Jurkat, Clone E6-1 (cell line): ENCODE data around the gene C11orf97.
A peak's percentile ranks its signal among the peaks of the same experiment; 100 is the strongest.

Experiments used
- DNase-seq: peaks from one replicate; pipeline ENCODE4 v3.0.0-alpha.2; 2011; ENCODE audit warnings: low read depth, low spot score
- H3K4me3 ChIP-seq: 2 replicates; pipeline ENCODE4 v1.5.1; 2011; ENCODE audit warnings: mild to moderate bottlenecking, low read length, control low read depth, moderate library complexity

The C11orf97 gene

DNA sequence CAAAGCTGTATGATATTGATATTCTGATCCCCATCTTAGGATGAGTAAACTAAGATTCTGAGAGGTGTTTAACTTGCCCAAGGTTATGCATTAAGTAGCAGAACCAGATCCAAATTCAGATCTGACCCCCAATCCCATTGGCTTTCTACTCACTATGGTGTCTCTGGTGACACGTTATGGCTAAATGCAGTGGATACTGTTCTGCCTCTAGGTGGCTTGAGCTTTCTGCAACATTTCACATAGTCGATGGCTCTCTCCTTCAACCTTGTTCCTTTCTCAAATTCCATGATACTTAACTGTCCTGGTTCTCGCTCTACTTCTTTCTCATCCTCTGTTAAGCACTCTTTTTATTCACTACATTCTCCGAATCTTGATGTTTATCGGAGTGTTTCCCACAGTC is 9.4 kb downstream of the C11orf97 start:
- no peak for DNase-seq

DNA sequence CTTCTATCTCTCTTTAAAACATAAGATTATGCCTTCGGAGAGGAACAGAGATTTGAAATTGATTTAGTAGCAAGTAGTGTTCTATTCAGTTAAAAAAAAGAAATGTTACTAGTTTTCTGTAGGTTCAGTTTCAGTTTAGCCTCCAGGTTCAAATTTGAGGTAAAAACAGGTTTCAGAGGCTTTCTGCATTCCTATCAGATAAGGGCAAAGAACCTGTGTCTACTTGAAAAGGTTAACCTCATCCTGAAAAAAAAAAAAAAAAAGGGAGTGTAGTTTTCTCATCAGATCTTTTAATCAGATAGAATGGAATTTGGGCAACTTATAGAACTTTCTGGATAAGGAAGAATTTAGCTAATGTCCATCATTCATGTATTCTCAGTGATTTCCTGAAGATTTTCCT is 12.1 kb downstream of the C11orf97 start:
- no peak overlapping the region for H3K4me3 ChIP-seq
- DNase-seq = no peak

More for the DNA sequence above, 9.4 kb downstream of the C11orf97 start:
- no peak overlapping the region for H3K4me3 ChIP-seq

DNA sequence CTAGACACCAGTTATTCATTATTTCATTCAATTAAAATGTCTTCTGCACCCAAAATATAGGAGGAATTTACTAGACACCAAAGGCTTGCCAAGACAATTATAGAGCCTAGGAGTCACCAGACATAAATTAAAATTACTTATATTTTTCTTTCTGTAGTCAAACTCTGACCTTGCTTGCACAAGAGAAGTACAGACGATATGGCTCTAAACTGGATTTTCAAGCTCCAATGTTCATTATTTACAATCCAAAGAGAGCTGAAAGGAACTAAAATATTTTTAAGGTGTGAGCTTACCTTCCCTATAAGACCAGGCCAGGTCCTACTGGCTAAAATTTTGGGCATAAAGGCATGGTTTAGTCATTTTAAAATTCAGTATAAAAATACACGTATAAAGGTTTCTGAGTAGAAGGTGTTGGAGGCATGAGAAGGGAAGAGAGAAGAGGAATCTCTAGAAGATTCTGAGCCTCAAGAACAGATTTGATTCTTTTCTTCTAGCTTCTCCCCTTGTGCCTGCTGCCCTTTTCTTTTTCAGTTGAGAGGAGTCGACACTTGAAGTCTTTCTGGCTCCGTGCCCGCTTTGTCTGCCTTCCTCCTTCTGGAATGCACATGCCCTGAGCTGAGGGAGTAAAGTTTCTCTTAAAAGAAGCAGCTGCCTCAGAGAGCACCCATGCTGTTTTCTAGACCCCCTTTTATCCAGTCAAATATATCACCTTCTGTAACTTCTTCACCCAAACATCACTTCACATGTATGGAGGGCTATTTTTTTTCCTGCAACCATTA is 13.5 kb downstream of the C11orf97 start:
- no peak for DNase-seq
- no peak overlapping the region for H3K4me3 ChIP-seq

DNA sequence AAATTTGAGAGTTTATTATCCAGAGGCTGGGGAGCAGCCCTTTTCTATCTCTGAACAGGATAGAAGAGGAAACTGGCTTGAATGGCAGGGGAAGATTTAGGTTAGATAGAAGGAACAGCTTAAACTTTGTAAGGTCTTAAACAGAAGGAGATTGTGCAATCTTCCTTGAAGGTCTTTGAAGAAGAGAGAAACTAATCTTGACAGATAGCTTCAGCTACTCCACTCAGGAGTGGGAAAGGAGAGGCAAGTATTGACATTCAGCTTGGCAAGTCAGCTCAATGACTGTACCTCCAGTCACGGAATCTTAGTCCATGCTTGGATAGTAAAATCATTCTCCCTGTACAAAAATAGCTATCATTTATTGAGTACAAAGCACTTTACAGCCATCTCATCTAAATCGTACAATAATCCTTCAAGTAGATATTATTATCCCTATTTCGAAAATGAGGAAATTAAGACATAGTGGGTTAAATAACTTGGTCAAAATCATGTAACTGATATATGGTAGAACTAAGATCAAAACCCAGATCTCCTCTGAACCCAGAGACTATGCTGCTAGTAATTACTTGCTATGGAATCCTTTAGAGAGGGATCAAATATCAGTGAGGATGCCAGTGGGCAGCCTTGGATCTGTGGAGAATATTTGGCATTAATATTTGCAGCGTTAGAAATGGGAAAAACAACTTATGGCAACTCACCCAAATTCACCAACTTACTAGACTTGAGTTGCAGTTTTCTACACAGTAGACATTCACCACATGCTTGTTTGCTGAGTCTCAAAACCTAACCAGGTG is 14.6 kb downstream of the C11orf97 start:
- DNase-seq = no peak
- H3K4me3 ChIP-seq = no peak overlapping the region

DNA sequence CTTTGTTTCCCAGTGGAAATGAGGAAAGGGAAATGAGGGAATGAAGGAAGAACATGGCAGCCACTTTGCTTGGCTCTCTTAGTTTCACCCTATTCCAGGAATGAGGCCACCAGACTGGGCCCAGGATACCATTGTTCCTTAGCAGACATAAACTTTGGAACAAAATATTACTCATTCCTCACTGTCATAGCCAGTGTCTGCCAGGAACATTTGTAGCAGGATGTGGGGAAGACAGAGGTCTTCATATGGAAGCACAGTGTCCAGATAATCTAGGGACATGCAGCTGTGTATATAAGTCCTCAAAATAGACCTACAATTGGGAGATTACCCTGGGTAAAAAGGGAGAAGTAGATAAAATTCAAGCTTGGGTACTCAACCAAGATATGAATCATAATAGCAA is 16.3 kb downstream of the C11orf97 start:
- DNase-seq = no peak

DNA sequence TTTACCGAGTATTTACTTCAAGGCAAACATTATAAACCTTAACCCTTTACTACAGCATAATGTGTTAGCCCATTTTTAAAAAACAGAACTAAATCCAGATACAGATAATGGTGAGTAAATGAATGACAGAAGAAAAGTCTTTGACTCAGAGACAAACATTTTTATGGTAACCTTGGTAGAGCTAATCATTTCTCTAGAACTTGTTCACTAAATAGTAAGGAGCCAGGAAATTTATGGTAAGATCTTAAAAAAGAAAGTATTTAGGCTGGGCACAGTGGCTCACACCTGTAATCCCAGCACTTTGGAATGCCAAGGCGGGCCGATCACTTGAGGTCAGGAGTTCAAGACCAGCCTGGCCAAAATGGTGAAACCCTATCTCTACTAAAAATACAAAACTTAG is 19.9 kb downstream of the C11orf97 start:
- no peak for DNase-seq
- no peak overlapping the region for H3K4me3 ChIP-seq

More for the DNA sequence above, 16.3 kb downstream of the C11orf97 start:
- H3K4me3 ChIP-seq = no peak overlapping the region

DNA sequence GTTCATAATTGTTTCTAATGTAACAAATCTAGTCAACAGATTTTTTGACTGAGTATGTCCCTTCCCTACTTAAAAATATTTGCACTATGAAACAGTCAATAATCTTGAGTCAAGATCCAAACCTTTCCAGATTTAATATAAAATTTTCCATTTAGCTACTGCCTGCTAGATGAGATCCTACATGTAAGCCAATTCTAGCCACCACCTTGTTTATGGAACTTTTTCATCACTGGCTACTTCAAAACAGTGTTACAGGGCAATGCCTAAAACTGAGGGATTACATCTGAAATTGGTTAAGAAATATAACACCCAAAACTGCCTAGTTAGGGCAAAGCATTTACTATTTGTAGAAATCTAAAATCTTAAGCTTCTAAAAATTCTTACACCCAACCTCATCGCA is 20.9 kb downstream of the C11orf97 start:
- DNase-seq = no peak
- no peak overlapping the region for H3K4me3 ChIP-seq

DNA sequence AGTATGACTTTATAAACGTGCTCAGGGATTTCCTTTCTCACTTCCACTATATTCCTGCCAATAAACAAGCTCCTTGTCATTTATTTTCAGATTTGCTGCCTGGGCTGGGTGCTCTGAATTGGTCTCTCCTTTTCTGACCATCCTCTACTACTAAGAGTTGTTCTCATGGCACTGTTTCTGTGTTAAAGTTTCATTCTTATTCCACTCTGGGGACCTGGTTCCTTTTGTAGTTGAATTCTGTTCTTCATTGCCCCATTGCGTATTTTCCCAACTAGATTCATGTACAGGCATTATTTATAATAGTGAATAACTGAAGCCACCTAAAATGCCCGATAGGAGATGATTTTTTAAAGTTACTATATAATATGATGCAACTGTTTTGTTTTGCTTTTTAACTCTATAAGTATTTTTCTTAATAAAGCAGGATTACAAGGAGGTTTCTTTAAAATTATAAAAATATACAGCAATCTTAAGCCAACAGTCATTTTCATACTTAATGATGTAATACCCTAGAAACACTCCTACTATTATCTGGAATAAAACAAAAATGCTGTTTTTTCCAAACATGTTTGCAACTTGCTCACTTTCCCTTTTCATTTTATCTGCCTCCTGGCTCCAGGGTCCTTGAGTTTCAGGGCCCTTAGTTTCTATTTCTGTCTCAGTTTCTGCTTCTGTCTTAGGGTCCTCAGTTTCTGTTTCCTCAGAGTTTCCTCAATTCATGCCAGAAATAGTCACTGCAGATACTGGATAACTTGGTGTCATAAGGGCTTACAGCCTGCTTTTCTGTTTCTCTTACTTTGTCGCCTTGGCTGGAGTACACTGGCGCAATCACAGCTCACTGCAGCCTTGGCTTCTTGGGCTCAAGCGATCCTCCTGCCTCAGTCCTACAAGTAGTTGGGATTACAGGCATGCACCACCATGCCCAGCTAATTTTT is 21.7 kb downstream of the C11orf97 start:
- DNase-seq = no peak
- no peak overlapping the region for H3K4me3 ChIP-seq

DNA sequence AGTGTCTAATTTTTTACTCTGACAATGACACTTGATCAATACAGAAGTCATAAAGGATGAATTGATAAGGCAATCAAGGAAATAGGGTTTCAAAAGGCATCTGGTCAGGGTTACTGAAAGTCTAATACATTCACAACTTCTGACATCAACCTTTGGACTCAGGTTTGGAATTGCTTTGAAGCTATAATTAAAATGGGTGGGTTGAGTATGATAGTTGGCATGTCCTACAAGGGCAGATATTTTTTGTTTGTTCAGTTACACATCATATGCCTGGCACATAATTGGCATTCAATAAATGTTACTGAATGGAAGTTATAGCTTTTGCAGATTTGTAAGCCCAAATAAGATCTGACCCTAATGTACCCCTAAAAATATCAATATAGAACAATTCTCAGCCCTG is 24.1 kb downstream of the C11orf97 start:
- no peak overlapping the region for H3K4me3 ChIP-seq
- DNase-seq = no peak

DNA sequence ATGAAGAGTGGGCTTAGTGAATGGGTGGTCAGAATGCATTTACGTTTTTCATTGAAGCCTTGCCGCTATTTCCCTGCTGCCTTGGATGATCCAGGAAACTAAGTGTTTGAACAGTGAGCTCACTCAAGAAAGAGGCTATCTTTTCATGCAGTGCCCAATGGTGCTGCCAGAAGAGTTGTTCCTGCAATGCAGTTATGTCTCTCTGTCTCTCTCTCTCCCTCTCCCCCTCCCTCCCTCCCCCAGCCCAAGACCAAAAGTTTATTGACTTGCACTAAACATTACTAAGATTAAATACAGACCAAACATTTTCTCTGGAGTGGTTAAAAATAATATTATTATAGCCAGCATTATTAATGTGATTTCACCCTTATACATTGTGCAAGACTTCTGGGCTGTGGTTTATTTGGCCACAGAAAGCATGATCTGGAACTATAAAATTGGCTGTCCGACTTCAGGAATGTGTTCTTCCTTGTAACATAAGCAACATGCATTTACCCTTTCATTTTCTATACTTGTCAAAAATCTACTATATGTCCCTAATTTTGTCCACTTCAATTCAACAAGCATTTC is 24.9 kb downstream of the C11orf97 start:
- no peak for DNase-seq
- H3K4me3 ChIP-seq = no peak overlapping the region

DNA sequence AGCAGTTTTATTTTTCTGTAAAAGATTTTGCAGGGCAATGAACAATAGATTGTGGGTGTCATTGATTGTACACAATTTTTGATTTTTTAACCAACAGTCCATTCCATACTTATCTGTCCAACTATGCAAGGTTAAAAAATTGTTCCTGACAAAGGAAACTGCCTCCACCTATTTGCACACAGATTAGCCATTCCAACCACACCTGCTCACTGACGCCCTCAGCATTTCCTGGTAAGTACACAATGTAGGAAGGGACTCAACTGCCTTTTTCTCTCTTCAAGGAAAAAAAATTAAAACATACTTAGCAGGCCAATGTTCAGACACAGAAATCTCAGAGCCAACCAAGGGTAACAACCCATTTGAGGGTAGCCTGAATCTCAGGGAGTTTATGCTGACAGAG is 27.2 kb downstream of the C11orf97 start:
- peak; percentile 4 for DNase-seq
- H3K4me3 ChIP-seq = no peak overlapping the region

DNA sequence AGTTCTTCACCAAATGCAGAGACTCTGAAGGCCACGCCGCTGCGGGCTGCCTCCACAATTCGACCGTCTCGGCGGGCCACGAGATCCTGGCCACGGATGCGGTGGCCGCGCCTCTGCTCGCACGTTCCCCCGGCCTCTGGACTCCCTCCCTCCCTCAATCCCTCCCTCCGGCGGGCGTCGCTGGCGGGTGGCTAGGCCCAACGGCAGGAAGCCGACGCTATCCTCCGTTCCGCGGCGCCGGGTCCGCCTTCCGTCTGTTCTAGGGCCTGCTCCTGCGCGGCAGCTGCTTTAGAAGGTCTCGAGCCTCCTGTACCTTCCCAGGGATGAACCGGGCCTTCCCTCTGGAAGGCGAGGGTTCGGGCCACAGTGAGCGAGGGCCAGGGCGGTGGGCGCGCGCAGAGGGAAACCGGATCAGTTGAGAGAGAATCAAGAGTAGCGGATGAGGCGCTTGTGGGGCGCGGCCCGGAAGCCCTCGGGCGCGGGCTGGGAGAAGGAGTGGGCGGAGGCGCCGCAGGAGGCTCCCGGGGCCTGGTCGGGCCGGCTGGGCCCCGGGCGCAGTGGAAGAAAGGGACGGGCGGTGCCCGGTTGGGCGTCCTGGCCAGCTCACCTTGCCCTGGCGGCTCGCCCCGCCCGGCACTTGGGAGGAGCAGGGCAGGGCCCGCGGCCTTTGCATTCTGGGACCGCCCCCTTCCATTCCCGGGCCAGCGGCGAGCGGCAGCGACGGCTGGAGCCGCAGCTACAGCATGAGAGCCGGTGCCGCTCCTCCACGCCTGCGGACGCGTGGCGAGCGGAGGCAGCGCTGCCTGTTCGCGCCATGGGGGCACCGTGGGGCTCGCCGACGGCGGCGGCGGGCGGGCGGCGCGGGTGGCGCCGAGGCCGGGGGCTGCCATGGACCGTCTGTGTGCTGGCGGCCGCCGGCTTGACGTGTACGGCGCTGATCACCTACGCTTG is 31.7 kb downstream of the C11orf97 start, which contains the start of gene FUT4:
TSS of gene FUT4 (plus strand) at position 227 of the 951 bp plus-strand sequence. CDS start at position 440, 213 bp downstream.
- H3K4me3 ChIP-seq = peak within 1 kb of the TSS; percentile 61
- DNase-seq = peak; percentile 65

DNA sequence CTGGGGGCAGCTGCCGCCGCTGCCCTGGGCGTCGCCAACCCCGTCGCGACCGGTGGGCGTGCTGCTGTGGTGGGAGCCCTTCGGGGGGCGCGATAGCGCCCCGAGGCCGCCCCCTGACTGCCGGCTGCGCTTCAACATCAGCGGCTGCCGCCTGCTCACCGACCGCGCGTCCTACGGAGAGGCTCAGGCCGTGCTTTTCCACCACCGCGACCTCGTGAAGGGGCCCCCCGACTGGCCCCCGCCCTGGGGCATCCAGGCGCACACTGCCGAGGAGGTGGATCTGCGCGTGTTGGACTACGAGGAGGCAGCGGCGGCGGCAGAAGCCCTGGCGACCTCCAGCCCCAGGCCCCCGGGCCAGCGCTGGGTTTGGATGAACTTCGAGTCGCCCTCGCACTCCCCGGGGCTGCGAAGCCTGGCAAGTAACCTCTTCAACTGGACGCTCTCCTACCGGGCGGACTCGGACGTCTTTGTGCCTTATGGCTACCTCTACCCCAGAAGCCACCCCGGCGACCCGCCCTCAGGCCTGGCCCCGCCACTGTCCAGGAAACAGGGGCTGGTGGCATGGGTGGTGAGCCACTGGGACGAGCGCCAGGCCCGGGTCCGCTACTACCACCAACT is 32.5 kb downstream of the C11orf97 start:
- peak overlapping the region; percentile 61 for H3K4me3 ChIP-seq
- DNase-seq = no peak

DNA sequence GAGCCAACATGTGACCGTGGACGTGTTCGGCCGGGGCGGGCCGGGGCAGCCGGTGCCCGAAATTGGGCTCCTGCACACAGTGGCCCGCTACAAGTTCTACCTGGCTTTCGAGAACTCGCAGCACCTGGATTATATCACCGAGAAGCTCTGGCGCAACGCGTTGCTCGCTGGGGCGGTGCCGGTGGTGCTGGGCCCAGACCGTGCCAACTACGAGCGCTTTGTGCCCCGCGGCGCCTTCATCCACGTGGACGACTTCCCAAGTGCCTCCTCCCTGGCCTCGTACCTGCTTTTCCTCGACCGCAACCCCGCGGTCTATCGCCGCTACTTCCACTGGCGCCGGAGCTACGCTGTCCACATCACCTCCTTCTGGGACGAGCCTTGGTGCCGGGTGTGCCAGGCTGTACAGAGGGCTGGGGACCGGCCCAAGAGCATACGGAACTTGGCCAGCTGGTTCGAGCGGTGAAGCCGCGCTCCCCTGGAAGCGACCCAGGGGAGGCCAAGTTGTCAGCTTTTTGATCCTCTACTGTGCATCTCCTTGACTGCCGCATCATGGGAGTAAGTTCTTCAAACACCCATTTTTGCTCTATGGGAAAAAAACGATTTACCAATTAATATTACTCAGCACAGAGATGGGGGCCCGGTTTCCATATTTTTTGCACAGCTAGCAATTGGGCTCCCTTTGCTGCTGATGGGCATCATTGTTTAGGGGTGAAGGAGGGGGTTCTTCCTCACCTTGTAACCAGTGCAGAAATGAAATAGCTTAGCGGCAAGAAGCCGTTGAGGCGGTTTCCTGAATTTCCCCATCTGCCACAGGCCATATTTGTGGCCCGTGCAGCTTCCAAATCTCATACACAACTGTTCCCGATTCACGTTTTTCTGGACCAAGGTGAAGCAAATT is 33.3 kb downstream of the C11orf97 start:
- H3K4me3 ChIP-seq = no peak overlapping the region

DNA sequence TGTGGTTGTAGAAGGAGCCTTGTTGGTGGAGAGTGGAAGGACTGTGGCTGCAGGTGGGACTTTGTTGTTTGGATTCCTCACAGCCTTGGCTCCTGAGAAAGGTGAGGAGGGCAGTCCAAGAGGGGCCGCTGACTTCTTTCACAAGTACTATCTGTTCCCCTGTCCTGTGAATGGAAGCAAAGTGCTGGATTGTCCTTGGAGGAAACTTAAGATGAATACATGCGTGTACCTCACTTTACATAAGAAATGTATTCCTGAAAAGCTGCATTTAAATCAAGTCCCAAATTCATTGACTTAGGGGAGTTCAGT is 33.9 kb downstream of the C11orf97 start:
- H3K4me3 ChIP-seq = no peak overlapping the region
- no peak for DNase-seq

More for the DNA sequence above, 33.3 kb downstream of the C11orf97 start:
- no peak for DNase-seq

DNA sequence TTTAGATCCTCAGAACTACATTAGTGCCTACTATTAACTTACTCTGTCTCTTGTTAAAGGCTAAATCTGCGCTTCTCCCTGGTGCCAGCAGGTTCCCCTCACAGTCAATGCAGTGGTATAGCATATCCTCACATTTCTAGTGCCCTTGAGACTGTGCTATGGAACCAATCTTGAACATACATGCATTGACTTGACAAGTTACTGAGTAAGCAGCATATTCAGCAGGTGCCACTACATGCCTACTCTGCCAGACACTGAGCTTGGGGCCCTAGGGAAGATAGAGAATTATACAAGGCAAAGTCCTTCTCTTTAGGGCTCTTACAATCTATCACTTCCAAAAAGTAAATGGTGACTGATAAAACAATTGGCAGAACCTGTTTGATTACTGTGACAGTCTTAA is 34.6 kb downstream of the C11orf97 start:
- DNase-seq = no peak
- no peak overlapping the region for H3K4me3 ChIP-seq

DNA sequence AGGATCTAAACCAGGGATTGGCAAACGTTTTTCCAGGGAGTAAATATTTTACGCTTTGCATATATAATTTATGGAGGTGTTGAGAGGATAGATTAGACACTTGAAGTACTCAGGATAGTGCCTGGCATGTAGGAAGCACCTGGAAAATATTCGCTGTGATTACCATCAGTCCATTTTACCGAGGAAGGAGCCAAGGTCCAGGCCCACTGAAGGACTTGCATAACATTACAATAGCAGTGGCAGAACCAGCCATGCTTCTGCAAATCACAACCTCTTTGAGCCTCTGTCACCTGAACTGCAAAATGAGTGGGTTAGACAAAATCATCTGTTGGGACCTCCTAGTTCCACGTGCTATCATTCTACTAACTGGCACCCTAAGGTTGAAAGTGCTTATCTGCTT is 36.9 kb downstream of the C11orf97 start:
- DNase-seq = no peak
- H3K4me3 ChIP-seq = no peak overlapping the region
